H1 (cell line): ENCODE data around the gene PPP1R9A. TPM values are rescaled to one million over a fixed set of nuclear protein-coding genes. Genes with fewer than 3 reads are reported as not detected.

Experiments used
- BRCA1 ChIP-seq: IDR thresholded peaks from 2 replicates; pipeline ENCODE4 v1.6.1; 2012; ENCODE audit warnings: low read depth, low read length, improper control_type of control experiment
- TAF7 ChIP-seq: optimal IDR thresholded peaks from 2 replicates; pipeline ENCODE3; 2011; ENCODE audit warnings: low read depth, mild to moderate bottlenecking, inconsistent platforms, low read length, moderate library complexity, borderline replicate concordance
- polyA plus RNA-seq, 7 experiments: library from polyadenylated mRNA; depleted of rRNA in 3 of 7; stranded (reverse) in 5 of 7; unstranded in 2 of 7; fragments of >200 nt in 5 of 7; fragments of 200-250 nt in 2 of 7; gene quantifications; 1 replicate in 5 of 7; 2 replicates in 1 of 7; 4 replicates in 1 of 7; pipeline versions ENCODE4 v1.2.1 to v1.2.3, GENCODE V29; 2011 to 2013; ENCODE audit warnings: missing spikeins in 2 of 7, mixed read lengths in 2 of 7
- total RNA-seq: library from RNA; stranded (reverse); fragmentation: NEBNext Ultra II Directional; extraction: Animal tissue kit (Norgen Biotek cat#: 25700); gene quantifications from 2 replicates; pipeline ENCODE4 v1.2.1, GENCODE V29; 2021
- TF ChIP-seq, protein P1 (sequence below): fragments of 300-600 bp; sonication (generic); IDR thresholded peaks from 2 replicates; pipeline ENCODE4 v1.7.1; 2012; ENCODE audit warnings: low read length, moderate library complexity, mild to moderate bottlenecking, inconsistent platforms; ENCODE audit not compliant: insufficient replicate concordance
- TF ChIP-seq, protein P2 (sequence below): IDR thresholded peaks from 2 replicates; pipeline ENCODE4 v1.6.1; 2012; ENCODE audit warnings: inconsistent platforms

Gene PPP1R9A
- total and polyA plus RNA-seq, 2 of the 8 experiments (the other 6 are each of a cell fraction or from before 2014, with no cell fraction given): 3.0 to 20.3 TPM

DNA sequence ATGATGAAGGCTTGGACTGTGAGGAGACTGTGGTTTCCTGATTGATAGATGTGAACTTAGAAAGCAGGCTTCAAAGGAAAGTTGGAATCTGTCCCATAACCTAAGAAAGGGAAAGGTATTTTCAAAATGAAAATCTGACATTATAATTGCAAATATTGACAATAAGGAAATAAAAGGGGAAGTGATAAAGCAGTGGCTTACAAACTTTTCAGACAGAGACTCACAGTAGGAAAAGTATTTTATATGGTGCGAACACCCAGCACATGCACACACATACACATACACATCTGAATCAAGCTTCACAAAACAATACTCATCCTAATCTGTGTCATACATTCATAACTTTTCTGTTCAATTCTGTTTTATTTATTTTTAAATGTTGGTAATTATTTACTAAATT lies 412.2 kb downstream of the PPP1R9A start (continued):
- TF ChIP-seq, protein P1, sequence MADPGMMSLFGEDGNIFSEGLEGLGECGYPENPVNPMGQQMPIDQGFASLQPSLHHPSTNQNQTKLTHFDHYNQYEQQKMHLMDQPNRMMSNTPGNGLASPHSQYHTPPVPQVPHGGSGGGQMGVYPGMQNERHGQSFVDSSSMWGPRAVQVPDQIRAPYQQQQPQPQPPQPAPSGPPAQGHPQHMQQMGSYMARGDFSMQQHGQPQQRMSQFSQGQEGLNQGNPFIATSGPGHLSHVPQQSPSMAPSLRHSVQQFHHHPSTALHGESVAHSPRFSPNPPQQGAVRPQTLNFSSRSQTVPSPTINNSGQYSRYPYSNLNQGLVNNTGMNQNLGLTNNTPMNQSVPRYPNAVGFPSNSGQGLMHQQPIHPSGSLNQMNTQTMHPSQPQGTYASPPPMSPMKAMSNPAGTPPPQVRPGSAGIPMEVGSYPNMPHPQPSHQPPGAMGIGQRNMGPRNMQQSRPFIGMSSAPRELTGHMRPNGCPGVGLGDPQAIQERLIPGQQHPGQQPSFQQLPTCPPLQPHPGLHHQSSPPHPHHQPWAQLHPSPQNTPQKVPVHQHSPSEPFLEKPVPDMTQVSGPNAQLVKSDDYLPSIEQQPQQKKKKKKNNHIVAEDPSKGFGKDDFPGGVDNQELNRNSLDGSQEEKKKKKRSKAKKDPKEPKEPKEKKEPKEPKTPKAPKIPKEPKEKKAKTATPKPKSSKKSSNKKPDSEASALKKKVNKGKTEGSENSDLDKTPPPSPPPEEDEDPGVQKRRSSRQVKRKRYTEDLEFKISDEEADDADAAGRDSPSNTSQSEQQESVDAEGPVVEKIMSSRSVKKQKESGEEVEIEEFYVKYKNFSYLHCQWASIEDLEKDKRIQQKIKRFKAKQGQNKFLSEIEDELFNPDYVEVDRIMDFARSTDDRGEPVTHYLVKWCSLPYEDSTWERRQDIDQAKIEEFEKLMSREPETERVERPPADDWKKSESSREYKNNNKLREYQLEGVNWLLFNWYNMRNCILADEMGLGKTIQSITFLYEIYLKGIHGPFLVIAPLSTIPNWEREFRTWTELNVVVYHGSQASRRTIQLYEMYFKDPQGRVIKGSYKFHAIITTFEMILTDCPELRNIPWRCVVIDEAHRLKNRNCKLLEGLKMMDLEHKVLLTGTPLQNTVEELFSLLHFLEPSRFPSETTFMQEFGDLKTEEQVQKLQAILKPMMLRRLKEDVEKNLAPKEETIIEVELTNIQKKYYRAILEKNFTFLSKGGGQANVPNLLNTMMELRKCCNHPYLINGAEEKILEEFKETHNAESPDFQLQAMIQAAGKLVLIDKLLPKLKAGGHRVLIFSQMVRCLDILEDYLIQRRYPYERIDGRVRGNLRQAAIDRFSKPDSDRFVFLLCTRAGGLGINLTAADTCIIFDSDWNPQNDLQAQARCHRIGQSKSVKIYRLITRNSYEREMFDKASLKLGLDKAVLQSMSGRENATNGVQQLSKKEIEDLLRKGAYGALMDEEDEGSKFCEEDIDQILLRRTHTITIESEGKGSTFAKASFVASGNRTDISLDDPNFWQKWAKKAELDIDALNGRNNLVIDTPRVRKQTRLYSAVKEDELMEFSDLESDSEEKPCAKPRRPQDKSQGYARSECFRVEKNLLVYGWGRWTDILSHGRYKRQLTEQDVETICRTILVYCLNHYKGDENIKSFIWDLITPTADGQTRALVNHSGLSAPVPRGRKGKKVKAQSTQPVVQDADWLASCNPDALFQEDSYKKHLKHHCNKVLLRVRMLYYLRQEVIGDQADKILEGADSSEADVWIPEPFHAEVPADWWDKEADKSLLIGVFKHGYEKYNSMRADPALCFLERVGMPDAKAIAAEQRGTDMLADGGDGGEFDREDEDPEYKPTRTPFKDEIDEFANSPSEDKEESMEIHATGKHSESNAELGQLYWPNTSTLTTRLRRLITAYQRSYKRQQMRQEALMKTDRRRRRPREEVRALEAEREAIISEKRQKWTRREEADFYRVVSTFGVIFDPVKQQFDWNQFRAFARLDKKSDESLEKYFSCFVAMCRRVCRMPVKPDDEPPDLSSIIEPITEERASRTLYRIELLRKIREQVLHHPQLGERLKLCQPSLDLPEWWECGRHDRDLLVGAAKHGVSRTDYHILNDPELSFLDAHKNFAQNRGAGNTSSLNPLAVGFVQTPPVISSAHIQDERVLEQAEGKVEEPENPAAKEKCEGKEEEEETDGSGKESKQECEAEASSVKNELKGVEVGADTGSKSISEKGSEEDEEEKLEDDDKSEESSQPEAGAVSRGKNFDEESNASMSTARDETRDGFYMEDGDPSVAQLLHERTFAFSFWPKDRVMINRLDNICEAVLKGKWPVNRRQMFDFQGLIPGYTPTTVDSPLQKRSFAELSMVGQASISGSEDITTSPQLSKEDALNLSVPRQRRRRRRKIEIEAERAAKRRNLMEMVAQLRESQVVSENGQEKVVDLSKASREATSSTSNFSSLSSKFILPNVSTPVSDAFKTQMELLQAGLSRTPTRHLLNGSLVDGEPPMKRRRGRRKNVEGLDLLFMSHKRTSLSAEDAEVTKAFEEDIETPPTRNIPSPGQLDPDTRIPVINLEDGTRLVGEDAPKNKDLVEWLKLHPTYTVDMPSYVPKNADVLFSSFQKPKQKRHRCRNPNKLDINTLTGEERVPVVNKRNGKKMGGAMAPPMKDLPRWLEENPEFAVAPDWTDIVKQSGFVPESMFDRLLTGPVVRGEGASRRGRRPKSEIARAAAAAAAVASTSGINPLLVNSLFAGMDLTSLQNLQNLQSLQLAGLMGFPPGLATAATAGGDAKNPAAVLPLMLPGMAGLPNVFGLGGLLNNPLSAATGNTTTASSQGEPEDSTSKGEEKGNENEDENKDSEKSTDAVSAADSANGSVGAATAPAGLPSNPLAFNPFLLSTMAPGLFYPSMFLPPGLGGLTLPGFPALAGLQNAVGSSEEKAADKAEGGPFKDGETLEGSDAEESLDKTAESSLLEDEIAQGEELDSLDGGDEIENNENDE: no peak
- TF ChIP-seq, protein P2, sequence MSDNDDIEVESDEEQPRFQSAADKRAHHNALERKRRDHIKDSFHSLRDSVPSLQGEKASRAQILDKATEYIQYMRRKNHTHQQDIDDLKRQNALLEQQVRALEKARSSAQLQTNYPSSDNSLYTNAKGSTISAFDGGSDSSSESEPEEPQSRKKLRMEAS: no peak
- TF ChIP-seq BRCA1 (no peak), TAF7 (no peak)
